ENCODE results near the gene FOXP1.

DNA sequence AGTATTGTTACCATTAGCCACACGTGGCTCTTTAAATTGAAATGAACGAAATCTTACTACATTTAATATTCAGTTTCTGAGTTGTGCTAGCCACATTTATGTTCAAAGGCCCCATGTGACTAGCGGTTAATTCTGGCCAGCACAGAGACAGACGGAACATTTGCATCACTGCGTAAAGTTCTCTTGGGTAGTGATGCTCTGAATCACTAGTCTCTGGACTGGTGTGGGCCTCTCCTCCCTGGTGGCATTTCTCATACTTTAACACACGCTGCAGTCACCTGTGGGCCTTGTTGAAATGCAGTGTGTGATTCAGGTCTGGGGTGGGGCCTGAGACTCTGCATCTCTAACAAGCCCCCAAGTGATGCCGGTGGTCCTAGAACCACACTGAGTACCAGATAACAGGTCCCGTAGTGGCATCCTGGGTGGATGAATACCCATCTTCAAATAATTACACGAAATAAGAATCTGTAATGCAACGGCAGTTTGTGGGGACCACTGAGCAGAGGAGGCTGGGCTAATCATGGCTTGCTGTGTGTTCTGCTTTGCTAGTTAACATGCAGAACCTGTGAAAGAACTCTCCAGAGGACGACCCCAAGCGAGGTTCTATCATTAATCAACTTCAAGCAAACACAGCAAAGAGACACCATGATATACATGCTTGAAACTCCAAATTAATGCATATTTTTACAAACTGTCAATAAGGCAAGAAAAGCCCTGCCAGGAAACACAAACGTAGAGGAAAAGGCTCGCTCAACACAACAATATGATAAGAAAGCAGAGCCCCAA lies 623.8 kb downstream of the FOXP1 start:
- TF ChIP-seq CTCF (IDR thresholded peaks at IDR 0.05; ENCODE audit: low read depth, low read length, poor library complexity, severe bottlenecking) (no peak), EZH2phosphoT487 (IDR thresholded peaks at IDR 0.05; ENCODE audit: borderline replicate concordance, low read length) (no peak)
